ENCODE measurements around the gene ADGRA3. TPM values are rescaled to one million over a fixed set of nuclear protein-coding genes. Genes with fewer than 3 reads are reported as not detected.

ADGRA3 gene
- total RNA-seq, 1 experiment from 2014 or later, result 41.2 TPM

DNA sequence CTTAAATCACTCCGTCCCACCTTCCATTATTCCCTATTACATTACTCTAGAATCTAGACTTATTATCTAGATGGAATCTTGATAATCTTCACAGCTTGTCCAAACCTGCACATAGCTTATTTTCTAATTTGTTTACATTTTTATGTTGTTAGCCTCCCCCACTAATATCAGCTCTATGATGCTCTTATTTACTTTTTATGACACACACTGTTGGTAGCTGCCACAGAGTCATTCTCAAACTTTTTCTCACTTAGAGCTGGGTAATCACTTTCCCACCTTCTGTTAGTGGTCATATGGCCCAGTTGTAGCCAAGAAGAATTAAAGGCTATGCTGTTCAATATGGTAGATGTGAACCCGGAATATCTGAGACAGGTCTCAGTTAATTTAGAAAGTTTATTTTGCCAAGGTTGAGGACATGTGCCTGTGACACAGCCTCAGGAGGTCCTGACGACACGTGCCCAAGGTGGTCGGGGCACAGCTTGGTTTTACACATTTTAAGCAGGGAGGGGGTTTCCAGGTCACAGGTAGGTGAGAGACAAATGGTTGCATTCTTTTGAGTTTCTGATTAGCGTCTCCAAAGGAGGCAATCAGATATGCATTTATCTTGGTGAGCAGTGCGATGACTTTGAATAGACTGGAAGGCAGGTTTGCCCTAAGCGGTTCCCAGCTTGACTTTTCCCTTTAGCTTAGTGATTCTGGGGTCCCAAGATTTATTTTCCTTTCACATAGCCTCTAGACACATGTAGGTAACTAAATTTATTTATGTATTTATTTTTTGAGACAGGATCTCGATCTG is 7.0 kb upstream of the ADGRA3 start:
- TF ChIP-seq REST (IDR thresholded peaks at IDR 0.05; ENCODE audit: insufficient read depth in 1 of 2, low read depth in 2 of 2, low read length in 1 of 2), result no peak
- TF ChIP-seq, protein P1, sequence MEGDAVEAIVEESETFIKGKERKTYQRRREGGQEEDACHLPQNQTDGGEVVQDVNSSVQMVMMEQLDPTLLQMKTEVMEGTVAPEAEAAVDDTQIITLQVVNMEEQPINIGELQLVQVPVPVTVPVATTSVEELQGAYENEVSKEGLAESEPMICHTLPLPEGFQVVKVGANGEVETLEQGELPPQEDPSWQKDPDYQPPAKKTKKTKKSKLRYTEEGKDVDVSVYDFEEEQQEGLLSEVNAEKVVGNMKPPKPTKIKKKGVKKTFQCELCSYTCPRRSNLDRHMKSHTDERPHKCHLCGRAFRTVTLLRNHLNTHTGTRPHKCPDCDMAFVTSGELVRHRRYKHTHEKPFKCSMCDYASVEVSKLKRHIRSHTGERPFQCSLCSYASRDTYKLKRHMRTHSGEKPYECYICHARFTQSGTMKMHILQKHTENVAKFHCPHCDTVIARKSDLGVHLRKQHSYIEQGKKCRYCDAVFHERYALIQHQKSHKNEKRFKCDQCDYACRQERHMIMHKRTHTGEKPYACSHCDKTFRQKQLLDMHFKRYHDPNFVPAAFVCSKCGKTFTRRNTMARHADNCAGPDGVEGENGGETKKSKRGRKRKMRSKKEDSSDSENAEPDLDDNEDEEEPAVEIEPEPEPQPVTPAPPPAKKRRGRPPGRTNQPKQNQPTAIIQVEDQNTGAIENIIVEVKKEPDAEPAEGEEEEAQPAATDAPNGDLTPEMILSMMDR (IDR thresholded peaks at IDR 0.05), result no peak
- TF ChIP-seq TCF7L2 (IDR thresholded peaks at IDR 0.05; ENCODE audit: low read depth, low read length), result no peak
- no peak for TF ChIP-seq POLR2AphosphoS5 (IDR thresholded peaks at IDR 0.05; ENCODE audit: low read depth, low read length)
- TF ChIP-seq SIN3A (IDR thresholded peaks at IDR 0.05; ENCODE audit: borderline replicate concordance, insufficient read depth, low read depth, low read length), result no peak
- intact Hi-C loops (cut with micrococcal nuclease; ENCODE audit: unreplicated experiment) (no loop called here), in situ Hi-C loops (cut with HindIII; ENCODE audit: low pct_unique_long_range_greater_than_20kb, low sequenced_read_pairs) (no loop called here)
- no peak for ATAC-seq
- ChIA-PET CTCF (no interaction called here), POLR2A (no interaction called here)
- no TSS peak for BruUV-seq (replicated peaks)
- no peaks in the 10 kb centered on the region for H3K27me3 ChIP-seq (ENCODE audit: control insufficient read depth, insufficient read depth, low read length)
- DNase-seq (ENCODE audit: low read depth, low spot score), result no peak
- no peak overlapping the region for H3K4me3 ChIP-seq (ENCODE audit: low read depth in 2 of 2, low read length in 2 of 2)
- H3K27ac ChIP-seq (ENCODE audit: low read length), result no peak overlapping the region
- H3K9me3 ChIP-seq (ENCODE audit: control insufficient read depth, insufficient read depth, low read depth, low read length), result no peaks in the 10 kb centered on the region
- H3K4me1 ChIP-seq (ENCODE audit: control insufficient read depth, insufficient read depth, low read length), result no peaks in the 10 kb centered on the region
- no peaks in the 10 kb centered on the region for H3K36me3 ChIP-seq (ENCODE audit: control insufficient read depth, insufficient read depth, low read length)

GRCh38 chr4:22522206-22522605 is 6.3 kb upstream of the ADGRA3 start:
- Histone ChIP-seq H3K36me3 (ENCODE audit: control insufficient read depth, insufficient read depth, low read length) (no peaks in the 10 kb centered on the region), H3K27me3 (ENCODE audit: control insufficient read depth, insufficient read depth, low read length) (no peaks in the 10 kb centered on the region), H3K9me3 (ENCODE audit: control insufficient read depth, insufficient read depth, low read depth, low read length) (no peaks in the 10 kb centered on the region), H3K4me1 (ENCODE audit: control insufficient read depth, insufficient read depth, low read length) (no peaks in the 10 kb centered on the region), H3K27ac (ENCODE audit: low read length) (no peak overlapping the region), H3K4me3 (ENCODE audit: low read depth in 2 of 2, low read length in 2 of 2) (no peak overlapping the region)
- CTCF ChIA-PET, result no interaction called here
- TF ChIP-seq POLR2AphosphoS5 (IDR thresholded peaks at IDR 0.05; ENCODE audit: low read depth, low read length) (no peak), TCF7L2 (IDR thresholded peaks at IDR 0.05; ENCODE audit: low read depth, low read length) (no peak), SIN3A (IDR thresholded peaks at IDR 0.05; ENCODE audit: borderline replicate concordance, insufficient read depth, low read depth, low read length) (no peak), REST (IDR thresholded peaks at IDR 0.05; ENCODE audit: insufficient read depth in 1 of 2, low read depth in 2 of 2, low read length in 1 of 2) (no peak)
- TF ChIP-seq, protein P1 (IDR thresholded peaks at IDR 0.05), result no peak
- ATAC-seq, result no peak
- in situ Hi-C loops (cut with HindIII; ENCODE audit: low pct_unique_long_range_greater_than_20kb, low sequenced_read_pairs), result no loop called here
- intact Hi-C loops (cut with micrococcal nuclease; ENCODE audit: unreplicated experiment), result no loop called here
- POLR2A ChIA-PET, result no interaction called here
- no TSS peak for BruUV-seq (replicated peaks)
- no peak for DNase-seq (ENCODE audit: low read depth, low spot score)
